Breast epithelium (tissue), 4 donors: ENCODE measurements around the gene LTB4R2. TPM values are rescaled to one million over a fixed set of nuclear protein-coding genes. Genes with fewer than 3 reads are reported as not detected.

Experiments used
- DNase-seq, 2 donors: peaks; one replicate each; pipeline ENCODE4 v3.0.0-alpha.2; 2019; ENCODE audit warnings: low spot score in 2 of 2
- H3K27ac ChIP-seq, 2 donors: fragments of 200-600 bp; sonication (generic) in 1 of 2; one replicate each; pipeline ENCODE4 v1.5.1; 2016 to 2019; ENCODE audit warnings: mild to moderate bottlenecking in 1 of 2
- H3K27me3 ChIP-seq, 2 donors: fragments of 200-600 bp; sonication (generic) in 1 of 2; one replicate each; pipeline versions ENCODE4 v1.5.1 to v1.6.0; 2017 to 2019; ENCODE audit warnings: control low read depth in 1 of 2, mild to moderate bottlenecking in 1 of 2
- H3K36me3 ChIP-seq: fragments of 200-600 bp; one replicate; pipeline ENCODE4 v1.5.1; 2019
- H3K4me1 ChIP-seq, 2 donors: fragments of 200-600 bp; sonication (generic); one replicate each; pipeline ENCODE4 v1.5.1; 2016 to 2019; ENCODE audit warnings: control low read depth in 1 of 2
- H3K4me3 ChIP-seq, 3 donors: fragments of 200-600 bp; sonication (generic); 1 replicate in 2 of 3; 2 replicates in 1 of 3; pipeline ENCODE4 v1.5.1; 2016 to 2019; ENCODE audit warnings: mild to moderate bottlenecking in 3 of 3, moderate library complexity in 2 of 3
- H3K9me3 ChIP-seq, 2 donors: fragments of 200-600 bp; sonication (generic) in 1 of 2; one replicate each; pipeline ENCODE4 v1.5.1; 2016 to 2019; ENCODE audit warnings: control low read depth in 1 of 2
- CTCF ChIP-seq, 3 donors: fragments of 450-650 bp; IDR thresholded peaks; one replicate each; pipeline ENCODE4 v1.5.1; 2016 to 2017; ENCODE audit warnings: antibody characterized with exemption in 3 of 3, mild to moderate bottlenecking in 3 of 3, moderate library complexity in 3 of 3
- POLR2A ChIP-seq: fragments of 450-650 bp; IDR thresholded peaks from one replicate; pipeline ENCODE4 v1.6.1; 2016; ENCODE audit warnings: antibody characterized with exemption, mild to moderate bottlenecking, moderate library complexity
- POLR2AphosphoS5 ChIP-seq, 3 donors: sonication (generic); formaldehyde crosslinking; IDR thresholded peaks; one replicate each; pipeline ENCODE4 v1.6.1; 2017; ENCODE audit warnings: antibody characterized with exemption in 3 of 3
- intact Hi-C: fragments of 100-400 bp; cut with DNase I; formaldehyde crosslinking; loops from one replicate; pipeline ENCODE4 v1.15.1; 2023; ENCODE audit warnings: low total_unique reads
- total RNA-seq, 3 donors: library from RNA; depleted of rRNA; stranded (reverse); fragments of >200 nt; gene quantifications; one replicate each; pipeline ENCODE4 v1.1.0, GENCODE V29; 2016

LTB4R2 gene, protein sequence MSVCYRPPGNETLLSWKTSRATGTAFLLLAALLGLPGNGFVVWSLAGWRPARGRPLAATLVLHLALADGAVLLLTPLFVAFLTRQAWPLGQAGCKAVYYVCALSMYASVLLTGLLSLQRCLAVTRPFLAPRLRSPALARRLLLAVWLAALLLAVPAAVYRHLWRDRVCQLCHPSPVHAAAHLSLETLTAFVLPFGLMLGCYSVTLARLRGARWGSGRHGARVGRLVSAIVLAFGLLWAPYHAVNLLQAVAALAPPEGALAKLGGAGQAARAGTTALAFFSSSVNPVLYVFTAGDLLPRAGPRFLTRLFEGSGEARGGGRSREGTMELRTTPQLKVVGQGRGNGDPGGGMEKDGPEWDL
- 10 to 100 TPM in 1 of 3 donors, 1 to 10 TPM in 2; 8.5 to 11.1 (median 9.4) TPM for total RNA-seq

GRCh38 chr14:24309538-24310264, at the start of gene LTB4R2:
Gene LTB4R2, plus strand, starts transcription at chr14:24310140. Its CDS starts 525 bp downstream, at chr14:24310665.
- peak within 1 kb of the TSS; percentile 90 to 91 for H3K27ac ChIP-seq
- no peak for DNase-seq
- peaks cover 12 to 19% of the 10 kb centered on the region in 2 donors for H3K4me1 ChIP-seq
- peaks cover 2% of the 10 kb centered on the region for H3K36me3 ChIP-seq
- peak within 1 kb of the TSS; percentile 55 to 77 (median 61) for H3K4me3 ChIP-seq
- H3K27me3 ChIP-seq: no peaks in the 10 kb centered on the region
- intact Hi-C loops: loop anchor here (10.0 kb wide), 1 partner anchor 65 kb away; the partner anchor contains the start of gene TINF2
- H3K9me3 ChIP-seq: no peaks in the 10 kb centered on the region
- TF ChIP-seq POLR2A (no peak), POLR2AphosphoS5 (IDR thresholded peaks at IDR 0.05) (no peak), CTCF (IDR thresholded peaks at IDR 0.05) (no peak)

DNA sequence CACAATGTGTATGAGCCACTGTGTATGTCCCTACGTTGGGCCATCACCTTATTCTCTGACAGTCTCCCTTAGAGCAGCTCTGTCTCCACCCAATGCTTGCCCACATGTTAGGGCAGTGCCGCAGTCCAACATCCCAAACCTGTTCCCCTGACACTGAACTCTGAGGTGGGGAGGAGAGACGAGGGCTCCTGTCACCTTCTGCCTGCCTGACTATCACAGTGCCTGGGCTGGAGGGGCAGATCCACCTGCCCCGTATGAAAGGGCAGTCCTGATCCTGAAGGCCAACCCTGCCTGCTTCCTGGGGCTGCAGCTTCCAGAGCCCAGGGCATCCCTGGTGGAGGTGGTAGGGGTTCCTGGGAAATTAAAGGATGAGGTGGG, 49.2 kb upstream of the LTB4R2 start:
- no peak for DNase-seq
- no peak overlapping the region for H3K4me3 ChIP-seq
- no peaks in the 10 kb centered on the region for H3K4me1 ChIP-seq
- TF ChIP-seq POLR2AphosphoS5 (IDR thresholded peaks at IDR 0.05) (no peak), POLR2A (no peak), CTCF (IDR thresholded peaks at IDR 0.05) (no peak)
- no peaks in the 10 kb centered on the region for H3K9me3 ChIP-seq
- no peaks in the 10 kb centered on the region for H3K27me3 ChIP-seq
- H3K36me3 ChIP-seq: no peaks in the 10 kb centered on the region
- H3K27ac ChIP-seq: peak overlapping the region in 1 of 2 donors; percentile 82
- intact Hi-C loops: no loop called here

DNA sequence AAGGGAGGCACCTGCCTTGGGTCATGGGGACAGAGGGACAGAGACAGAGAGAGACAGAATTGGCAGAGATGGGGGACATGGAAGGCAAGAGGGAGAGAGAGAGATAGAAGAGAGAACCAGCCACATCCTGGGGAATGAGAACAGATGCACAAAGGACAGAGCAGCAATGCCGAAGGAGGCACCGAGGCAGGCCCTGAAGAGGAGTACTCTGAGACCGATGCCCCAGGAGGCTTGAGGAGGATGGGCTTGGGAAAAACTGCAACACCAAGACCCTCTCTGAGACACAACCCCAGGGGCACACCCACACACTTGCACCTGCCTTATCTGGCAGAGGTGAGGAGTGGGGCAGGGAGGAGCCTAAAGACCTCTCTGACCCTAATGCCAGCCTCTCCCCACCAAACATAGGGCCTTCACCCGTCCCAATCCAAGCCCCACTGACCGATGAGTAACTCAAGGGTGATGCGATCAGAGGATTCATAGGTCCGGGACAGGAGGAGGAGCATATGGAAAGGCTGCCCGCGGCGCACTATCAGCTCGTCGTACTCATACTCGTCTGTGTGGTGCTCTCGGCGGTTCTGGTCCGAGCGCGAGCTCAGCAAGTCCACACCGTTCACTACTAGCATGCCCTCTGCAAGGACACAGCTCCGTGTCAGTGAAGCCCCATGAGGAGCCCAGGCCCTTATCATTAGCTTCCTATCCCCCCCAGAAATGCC, 48.5 kb upstream of the LTB4R2 start:
- Histone ChIP-seq H3K27ac (no peak overlapping the region), H3K36me3 (peaks cover 4% of the 10 kb centered on the region), H3K27me3 (no peaks in the 10 kb centered on the region), H3K4me3 (no peak overlapping the region), H3K4me1 (no peaks in the 10 kb centered on the region), H3K9me3 (no peaks in the 10 kb centered on the region)
- intact Hi-C loops: no loop called here
- no peak for TF ChIP-seq POLR2AphosphoS5 (IDR thresholded peaks at IDR 0.05)
- TF ChIP-seq CTCF (IDR thresholded peaks at IDR 0.05): no peak
- TF ChIP-seq POLR2A: no peak
- no peak for DNase-seq

GRCh38 chr14:24261969-24262327, 48.0 kb upstream of the LTB4R2 start:
- H3K27ac ChIP-seq: no peak overlapping the region
- no peaks in the 10 kb centered on the region for H3K27me3 ChIP-seq
- DNase-seq: no peak
- intact Hi-C loops: no loop called here
- H3K4me1 ChIP-seq: no peaks in the 10 kb centered on the region
- no peaks in the 10 kb centered on the region for H3K9me3 ChIP-seq
- peaks cover 9% of the 10 kb centered on the region for H3K36me3 ChIP-seq
- H3K4me3 ChIP-seq: no peak overlapping the region
- no peak for TF ChIP-seq POLR2AphosphoS5 (IDR thresholded peaks at IDR 0.05)
- TF ChIP-seq POLR2A: no peak
- TF ChIP-seq CTCF (IDR thresholded peaks at IDR 0.05): no peak
